NCI-H345 treated with DMSO at 0.1 percent for 48 hours (cell line): Measurements from ENCODE around the gene ZNF117.
"Not testable (repeated sequence)": the region's sequence is repeated elsewhere in the genome, so short reads cannot be mapped to it uniquely, and the experiment has no call there.

Experiments used
- DNase-seq: peaks from one replicate; lab custom pipeline; 2025; ENCODE audit not compliant: unreplicated experiment; lab: John Stamatoyannopoulos, UW

The ZNF117 gene

DNA sequence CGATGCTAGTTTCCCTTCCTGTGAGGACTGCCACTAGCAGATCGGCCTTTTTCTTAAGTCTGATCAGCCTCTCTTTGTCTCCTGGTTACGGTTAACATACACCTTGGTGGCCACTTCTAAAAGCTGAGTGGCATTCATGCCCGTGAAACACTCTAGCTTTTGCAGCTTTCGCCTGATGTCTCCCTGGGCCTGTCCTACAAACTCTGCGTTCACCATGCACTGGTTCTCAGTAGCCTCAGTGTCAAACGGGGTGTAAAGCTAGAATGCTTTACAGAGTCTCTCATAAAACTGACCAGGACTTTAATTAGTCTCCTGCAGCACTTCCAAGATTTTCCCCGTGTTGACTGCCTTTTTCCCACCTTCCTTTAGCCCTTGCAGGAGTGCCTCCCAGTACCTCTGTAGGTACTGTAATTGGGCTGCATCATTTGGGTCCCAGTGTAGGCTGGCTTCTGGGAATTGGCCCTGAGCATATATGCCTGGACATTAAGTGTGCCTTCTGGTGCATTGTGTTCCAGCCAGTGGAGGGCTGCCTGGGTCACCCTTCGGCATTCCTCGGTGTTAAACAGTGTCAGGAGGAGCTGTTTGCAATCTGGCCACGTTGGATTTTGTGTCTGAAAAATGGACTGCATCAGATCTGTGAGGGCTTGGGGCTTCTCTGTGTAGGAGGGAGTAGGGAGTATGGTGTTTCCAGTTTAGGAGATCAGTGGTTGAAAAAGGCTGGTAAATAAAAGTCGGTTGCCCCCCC is 6.5 kb upstream of the ZNF117 start:
- DNase-seq: no peak

DNA sequence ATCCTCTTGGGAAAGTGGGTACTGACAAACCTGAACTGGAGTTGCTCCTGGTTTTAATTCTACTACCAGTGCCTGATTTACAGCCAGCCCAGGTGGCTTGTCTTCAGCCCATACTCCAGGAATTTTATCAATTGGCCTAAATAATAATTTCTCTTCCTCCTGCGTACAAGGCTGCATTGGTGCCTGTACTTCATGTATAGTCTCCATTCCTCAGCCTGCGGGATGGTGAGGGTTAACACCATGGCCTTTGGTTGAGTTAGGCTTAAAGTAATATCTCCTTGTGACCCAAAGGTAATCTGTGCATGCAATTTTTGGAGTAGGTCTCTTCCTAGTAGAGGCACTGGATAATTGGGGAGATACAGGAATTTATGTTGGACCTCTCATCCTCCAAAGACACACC is 5.5 kb upstream of the ZNF117 start:
- DNase-seq: no peak

DNA sequence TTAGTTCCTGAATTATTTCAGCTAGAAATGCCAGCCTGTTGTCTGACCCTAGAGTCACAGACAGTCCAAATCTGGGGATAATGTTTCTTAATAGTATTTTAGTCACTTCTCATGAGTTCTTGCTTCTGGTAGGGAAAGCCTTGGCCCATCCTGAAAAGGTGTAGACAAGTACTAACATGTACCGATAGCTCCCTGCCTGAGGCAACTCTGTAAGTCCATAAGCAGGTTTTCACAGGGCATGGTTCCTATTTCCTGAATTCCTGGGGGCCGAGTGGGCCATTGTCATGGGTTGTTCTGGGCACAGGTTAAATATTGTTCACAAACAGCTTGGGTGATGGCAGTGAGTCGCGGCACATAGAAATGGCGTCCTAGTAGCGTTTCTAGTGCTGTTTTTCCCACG is 3.1 kb upstream of the ZNF117 start:
- DNase-seq: no peak

DNA sequence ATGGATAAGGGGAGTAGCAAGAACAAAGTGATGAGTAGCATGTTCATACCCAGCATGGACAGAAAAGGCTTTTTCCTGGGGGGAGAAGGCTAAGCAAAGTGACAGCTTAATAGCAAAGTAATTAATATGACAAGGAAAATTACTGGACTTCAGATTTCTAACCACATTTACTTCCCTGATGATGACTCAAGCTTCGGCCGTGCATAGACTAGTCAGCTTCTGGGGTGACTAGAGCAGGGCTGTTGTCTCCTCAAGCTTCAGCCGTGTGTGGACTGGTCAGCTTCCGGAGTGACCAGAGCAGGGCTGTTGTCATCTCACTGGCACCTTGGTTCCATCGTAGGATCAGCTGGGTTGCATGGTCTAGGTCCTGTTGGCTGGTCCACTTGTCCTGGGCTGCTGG is 2.1 kb upstream of the ZNF117 start:
- DNase-seq: no peak

DNA sequence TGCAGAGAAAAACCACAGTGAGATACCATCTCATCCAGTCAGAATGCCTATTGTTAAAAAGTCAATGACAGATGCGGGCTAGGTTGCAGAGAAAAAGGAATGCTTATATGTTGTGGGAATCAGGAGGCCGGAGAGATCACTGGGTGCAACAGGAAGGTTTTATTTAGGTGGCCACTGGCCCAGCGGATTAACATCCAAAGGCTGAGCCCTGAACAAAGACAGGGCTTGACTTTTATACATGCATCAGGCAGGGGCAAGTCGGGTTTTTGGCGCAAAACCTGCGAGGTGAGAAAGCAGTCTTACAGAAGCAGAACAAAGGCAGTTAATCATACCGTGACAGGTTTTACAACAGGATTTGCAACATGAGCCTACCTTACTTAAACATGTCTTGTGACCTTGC is 620 bp downstream of the ZNF117 start:
- DNase-seq: no peak

DNA sequence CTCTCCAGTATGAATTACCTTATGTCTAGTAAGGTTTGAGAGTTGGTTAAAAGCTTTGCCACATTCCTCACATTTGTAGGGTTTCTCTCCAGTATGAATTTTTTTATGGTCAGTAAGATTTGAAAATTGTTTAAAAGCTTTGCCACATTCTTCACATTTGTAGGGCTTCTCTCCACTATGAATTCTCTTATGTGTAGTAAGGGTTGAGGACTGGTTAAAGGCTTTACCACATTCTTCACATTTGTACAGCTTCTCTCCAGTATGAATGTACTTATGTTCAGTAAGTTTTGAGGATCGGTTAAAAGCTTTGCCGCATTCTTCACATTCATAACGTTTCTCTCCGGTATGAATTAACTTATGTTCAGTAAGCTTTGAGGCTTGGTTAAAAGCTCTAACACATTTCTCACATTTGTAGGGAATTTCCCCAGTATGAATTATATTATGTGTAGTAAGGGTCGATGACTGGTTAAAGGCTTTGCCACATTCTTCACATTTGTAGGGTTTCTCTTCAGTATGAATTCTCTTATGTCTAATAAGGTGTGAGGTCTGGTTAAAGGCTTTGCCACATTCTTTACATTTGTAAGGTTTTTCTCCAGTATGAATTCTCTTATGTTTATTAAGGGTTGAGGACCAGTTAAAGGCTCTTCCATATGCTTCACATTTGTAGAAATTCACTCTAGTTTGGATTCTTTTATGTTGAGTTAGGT is 12.2 kb downstream of the ZNF117 start:
- no peak for DNase-seq

DNA sequence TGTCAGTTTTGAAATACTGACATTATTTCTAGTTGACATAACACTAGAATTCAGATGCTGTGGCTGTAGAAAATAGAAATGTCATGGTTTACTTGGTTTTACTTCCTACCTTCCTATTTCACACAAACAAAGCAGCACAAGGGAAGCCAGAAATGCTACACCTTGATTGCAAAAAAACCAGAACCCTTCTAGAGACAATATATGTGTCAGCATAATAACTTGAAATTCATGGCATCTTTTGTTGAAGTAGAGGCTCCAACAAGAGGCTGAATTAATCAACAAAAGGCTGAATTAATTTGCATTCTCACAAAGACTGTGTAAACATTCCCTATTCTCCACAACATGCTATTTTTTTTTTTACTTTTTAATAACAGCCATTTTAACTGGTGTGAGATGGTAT is 25.2 kb downstream of the ZNF117 start:
- no peak for DNase-seq

DNA sequence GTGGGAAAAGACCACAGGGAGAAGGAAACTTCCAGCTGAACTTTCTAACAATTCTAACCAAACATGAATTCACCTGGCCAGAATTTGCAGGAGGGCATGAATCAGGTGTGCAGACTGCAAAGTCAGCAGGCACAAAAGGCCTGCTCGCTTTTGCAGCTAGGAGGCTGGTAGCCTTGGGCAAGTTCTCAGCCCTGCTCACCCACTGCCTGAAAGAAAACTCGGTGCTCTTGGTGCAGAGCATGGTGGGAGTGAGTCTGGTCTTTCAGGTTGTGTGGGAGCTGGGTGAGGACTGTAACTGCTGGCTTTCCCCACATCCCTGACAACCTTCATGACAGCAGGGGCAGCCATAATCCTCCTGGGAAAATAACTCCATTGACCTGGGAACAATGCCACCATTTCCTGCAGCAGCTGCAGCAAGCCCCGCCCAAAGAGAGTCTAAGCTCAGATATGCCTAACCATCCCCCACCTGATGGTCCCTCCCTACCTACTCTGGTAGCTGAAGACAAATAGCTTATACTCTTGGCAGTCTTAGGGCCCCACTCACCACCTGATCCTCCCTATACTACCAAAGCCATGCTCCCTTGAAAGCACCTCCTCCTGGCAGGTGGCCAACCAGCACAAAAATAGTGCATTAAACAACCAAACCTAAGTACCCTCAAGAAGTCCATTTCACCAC is 31.6 kb downstream of the ZNF117 start:
- DNase-seq: peak; percentile 85

DNA sequence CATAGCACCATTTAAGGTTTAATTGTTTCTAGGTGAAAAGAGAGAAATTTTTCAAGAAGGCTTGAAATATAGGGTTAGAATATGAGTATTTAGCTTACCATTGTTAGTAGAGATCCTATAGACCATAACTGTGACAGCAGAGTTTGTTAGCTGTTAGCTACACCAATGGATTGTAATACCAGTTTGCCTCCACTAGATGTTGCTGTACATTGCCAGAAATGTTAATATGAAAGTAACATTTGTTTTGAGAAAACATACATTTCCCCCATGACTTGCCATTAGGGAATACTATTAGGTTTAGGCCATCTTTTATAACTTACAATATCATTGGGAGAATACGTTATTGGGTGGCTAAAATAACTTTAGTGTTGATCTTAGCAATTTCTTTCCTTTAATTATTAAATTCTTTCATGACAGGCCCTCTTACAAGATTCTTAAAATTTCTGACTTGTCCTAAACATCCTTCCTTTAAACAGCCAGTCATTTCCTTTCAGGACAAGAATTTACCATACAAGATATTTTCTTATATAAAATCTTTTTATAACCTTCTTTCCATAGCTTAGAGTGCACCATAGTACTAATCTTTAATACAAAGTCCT is 39.5 kb downstream of the ZNF117 start:
- DNase-seq: peak; percentile 42

DNA sequence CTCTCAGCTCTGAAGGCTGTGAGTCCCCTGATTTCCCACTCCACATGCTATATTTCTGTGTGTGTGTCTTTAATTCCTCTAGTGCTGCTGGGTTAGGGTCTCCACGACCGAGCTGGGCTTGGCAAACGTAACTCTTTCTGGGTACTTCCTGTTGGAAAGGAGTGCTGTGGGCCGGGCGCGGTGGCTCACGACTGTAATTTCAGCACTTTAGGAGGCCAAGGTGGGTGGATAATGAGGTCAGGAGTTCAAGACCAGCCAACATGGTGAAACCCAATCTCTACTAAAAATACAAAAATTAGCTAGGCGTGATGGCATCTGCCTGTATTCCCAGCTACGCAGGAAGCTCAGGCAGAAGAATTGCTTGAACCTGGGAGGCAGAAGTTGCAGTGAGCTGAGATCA is 40.2 kb downstream of the ZNF117 start:
- DNase-seq: not testable (repeated sequence)

DNA sequence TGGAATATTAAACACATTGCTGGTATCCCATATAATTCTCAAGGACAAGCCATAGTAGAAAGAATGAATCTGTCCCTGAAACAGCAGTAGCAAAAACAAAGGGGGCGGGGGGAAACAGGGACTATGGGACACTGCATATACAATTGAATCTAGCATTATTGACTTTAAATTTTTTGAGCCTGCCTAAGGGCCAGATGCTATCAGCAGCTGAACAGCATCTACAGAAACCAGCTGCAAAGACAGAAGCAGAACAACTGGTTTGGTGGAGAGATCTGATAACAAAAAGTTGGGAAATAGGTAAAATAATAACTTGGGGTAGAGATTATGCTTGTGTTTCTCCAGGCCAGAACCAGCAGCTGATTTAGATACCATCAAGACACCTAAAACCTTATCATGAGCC is 42.1 kb downstream of the ZNF117 start:
- not testable (repeated sequence) for DNase-seq

DNA sequence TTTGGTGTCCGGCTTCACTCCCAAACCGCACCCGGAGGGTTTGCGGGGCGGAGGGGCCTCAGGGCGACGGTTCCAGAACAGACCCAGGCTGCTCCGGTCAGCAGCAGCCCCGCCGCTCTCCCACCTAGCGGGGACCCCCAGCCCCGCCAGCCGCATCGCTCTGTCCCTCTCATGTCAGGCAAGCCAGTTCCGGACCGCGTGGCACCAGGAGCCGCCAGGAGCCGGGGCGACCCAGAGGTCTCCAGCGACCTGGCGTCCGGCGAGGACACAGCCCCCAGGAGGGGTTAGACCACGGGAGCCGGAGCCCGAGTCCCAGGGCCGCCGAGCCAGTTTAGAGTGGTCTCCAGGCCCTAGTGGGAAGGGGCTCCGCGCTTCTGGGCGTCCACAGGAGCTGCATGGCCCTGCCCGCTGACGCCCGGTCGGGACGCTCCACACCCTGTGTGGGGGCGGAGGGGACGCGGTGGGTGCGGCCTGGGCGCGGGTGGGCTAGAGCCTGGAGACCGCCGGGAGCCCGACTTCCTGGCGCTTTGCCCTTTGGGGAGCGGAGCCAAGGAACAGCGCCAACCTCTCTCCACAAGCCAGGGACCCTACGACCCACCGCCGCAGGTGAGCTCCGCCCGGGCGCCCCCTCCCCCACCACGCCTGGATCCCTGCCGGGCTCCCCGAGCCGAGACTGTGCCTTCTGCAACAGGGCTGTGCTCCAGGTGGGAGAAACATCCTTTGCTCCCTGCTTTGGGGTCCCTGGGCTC is 43.4 kb downstream of the ZNF117 start:
- no peak for DNase-seq

DNA sequence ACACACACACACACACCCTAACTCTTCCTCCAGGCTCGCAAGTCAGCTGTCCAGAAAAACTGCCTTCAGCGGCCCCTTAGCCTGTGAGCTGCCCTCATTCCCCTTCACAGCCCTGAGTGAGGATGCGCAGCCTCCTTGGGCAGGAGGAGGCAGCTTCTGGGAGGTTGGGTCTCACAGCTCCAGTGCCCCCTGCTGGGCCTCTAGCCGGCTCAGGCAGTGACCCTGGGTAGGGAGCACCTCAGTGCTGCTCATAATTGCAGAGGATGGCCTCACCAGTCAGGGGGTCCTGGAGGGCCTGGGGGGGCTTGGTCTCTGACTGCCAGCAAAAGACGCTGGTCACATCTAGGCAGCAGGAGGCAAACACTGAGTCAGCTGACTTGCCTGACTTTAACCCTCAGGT is 44.1 kb downstream of the ZNF117 start:
- no peak for DNase-seq

DNA sequence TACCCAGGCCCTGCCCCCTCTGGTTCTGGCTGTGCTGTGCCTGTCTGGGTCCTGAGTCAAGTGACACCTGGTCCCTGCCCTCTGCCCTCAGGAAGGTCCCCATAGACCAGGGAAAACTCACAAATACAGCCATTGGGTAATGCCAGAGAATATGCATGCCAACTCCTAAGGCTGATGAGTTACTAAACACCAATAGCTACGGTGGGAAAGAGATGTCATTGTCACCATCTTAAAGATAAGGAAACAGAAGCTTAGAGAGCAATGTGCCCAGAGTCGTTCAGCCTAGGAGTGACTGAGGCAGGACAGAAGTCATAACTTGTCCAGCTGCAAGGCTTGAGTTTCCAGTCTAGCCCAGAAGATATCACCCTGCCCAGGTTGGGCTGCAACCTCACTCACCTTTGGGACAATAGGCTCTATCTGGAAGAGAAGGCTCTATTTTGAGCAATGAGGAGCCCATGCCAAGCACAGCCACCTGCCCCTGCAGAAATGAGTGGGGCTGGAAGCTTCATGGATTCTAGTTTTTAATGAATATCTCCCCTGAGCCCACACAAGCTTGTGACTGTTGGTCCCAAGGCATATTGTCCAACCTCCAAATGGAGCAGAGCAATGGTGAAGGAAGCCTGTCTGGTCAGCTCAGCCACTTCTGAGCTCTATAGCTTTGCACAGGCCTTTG is 45.2 kb downstream of the ZNF117 start:
- no peak for DNase-seq

DNA sequence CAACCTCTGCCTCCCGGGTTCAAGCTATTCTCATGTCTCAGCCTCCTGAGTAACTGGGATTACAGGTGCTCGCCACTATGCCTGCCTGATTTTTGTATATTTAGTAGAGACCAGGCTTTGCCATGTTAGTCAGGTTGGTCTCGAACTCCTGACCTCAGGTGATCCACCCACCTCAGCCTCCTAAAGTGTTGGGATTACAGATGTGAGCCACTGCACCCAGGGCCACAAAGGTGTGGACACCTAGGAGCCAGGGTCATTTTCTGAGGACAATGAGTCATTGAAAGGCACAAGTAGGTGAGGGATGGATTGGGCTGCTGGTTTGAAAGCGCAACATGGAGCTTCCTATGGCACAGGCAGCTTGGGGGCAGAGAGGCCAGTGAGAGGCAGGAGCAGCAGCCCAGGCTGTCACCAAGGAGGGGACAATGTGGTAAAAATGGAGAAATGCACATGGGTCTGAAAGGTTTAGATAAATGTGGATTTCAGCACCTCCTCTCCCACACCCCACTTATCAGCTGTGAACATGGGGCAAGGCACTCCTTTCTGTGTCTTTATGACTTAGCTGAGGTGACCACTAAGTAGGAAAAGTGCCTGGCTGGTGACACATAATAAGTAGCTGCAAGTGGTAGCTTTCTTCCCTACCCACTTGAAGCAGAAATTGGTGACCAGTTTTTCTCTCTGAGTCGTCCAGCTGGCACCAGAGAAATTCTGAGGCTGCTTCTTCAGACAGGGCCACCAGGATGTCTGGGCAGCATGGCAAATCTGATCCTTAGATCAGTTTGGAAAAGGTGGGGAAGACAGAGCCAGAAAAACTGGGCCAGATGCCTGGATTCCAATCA is 46.0 kb downstream of the ZNF117 start:
- DNase-seq: not testable (repeated sequence)

DNA sequence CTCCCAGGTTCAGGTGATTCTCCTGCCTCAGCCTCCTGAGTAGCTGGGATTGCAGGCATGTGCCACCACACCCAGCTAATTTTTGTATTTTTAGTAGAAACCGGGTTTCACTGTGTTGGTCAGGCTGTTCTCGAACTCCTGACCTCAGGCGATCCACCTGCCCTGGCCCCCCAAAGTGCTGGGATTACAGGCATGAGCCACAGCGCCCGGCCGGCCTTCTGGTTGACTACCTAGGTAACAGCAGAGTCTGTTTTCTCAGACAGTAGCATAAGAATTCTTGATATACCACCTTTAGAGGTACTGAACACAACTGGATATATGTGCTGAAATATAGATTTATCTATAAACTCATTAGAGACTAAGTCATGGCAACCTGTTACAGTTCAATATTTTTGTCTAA is 50.8 kb downstream of the ZNF117 start:
- not testable (repeated sequence) for DNase-seq

DNA sequence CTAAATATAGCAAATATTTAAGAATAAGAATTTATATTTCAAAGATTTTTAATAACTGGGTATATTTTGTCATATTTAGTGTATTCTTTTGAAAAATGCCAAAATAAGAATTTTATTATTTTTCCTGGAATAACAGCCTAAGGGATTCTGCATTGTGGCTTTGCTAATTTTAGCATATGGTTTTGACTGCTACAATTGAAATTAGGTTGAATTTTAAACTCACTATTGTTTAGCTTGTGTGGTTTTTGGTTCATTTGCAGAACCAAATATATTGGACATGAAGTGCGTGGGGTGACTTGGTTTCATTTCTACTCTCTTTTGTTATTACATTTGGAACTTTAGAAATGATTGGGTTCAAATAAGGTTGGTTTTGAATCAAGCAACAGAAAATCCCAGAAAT is 52.3 kb downstream of the ZNF117 start:
- DNase-seq: no peak

DNA sequence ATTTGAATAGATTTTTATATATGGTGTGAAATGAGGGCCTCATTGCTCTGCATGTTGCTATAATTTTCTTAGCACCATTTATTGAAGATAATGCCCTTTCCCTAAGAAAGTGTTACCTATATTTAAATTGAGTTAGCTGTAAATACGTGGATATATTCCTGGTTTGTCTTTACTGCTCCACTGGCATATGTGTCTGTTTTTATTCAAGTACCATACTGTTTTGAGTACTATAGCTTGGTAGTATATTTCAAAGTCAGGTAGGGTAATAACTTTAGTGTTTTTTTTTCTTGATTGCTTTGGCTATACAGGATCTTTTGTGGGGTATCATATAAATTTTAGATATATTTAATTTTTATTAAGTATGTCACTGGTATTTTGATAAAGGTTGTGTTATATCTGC is 56.4 kb downstream of the ZNF117 start:
- DNase-seq: no peak
